Thyroid gland (tissue), 4 donors: Measurements from ENCODE around the gene MMP19.

Experiments used
- CTCF ChIP-seq, 6 experiments: fragments of 200-600 bp in 3 of 6; fragments of 450-650 bp in 3 of 6; sonication (generic) in 3 of 6; IDR thresholded peaks; one replicate each; pipeline ENCODE4 v1.5.1; 2016 to 2019; ENCODE audit warnings: antibody characterized with exemption in 6 of 6, mild to moderate bottlenecking in 2 of 6, inconsistent platforms in 1 of 6, moderate library complexity in 1 of 6
- POLR2A ChIP-seq, 2 donors: fragments of 450-650 bp; IDR thresholded peaks; one replicate each; pipeline ENCODE4 v1.6.1; 2017; ENCODE audit warnings: antibody characterized with exemption in 2 of 2, mild to moderate bottlenecking in 2 of 2, moderate library complexity in 1 of 2

- no peak for TF ChIP-seq CTCF (IDR thresholded peaks at IDR 0.05)
- peak in 1 of 2 donors; percentile 65 for TF ChIP-seq POLR2A (IDR thresholded peaks at IDR 0.05)
Measured at GRCh38 chr12:55874443-55874842, 31.7 kb upstream of the MMP19 start.
